ENCODE results near the gene B4GALNT4.
"Not testable (repeated sequence)": the region's sequence is repeated elsewhere in the genome, so short reads cannot be mapped to it uniquely, and the experiment has no call there.

The B4GALNT4 gene

DNA sequence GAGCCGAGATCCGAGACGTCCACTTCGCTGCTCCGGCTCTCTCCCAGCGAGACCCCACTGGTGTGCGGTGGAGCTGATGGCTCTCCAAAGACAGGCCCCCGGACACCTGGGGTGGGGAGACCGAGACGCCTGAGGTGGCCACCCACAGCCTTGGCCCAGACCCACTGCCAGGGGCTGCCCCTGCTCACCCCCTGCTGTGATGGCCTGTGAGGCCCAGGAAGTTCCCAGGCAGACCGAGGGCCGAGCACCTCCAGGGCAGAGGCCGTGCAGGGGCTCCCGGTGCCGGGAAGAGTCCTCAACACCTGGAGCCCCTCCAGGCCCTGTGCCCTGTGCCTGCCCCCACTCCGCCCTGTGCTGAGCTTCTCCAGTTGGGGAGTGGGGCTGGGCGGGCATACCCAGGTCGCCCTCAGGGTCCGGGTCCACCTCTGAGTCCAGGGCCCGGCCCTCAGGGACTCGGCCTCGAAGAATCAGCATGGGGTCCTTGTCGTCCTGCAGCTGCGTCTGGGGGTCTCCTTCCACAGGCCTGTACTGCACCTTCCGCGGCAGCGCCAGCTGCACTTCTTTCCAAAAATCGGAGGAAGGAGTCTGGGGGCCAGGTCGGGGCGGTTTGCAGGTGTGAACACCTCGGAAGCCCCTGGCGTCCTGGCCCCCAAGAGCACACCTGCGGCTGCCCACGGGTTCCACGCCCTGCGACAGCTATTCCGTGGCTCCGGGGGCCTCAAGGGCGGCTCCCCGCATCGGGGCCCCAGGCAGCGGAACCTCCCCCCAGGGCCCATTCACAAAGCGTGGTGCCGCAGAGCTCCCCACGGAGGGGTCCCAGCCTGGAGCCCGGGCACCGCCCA is 36.9 kb downstream of the B4GALNT4 start:
- DNase-seq (ENCODE audit: low read depth in 1 of 2, low spot score in 1 of 2) = no peak

DNA sequence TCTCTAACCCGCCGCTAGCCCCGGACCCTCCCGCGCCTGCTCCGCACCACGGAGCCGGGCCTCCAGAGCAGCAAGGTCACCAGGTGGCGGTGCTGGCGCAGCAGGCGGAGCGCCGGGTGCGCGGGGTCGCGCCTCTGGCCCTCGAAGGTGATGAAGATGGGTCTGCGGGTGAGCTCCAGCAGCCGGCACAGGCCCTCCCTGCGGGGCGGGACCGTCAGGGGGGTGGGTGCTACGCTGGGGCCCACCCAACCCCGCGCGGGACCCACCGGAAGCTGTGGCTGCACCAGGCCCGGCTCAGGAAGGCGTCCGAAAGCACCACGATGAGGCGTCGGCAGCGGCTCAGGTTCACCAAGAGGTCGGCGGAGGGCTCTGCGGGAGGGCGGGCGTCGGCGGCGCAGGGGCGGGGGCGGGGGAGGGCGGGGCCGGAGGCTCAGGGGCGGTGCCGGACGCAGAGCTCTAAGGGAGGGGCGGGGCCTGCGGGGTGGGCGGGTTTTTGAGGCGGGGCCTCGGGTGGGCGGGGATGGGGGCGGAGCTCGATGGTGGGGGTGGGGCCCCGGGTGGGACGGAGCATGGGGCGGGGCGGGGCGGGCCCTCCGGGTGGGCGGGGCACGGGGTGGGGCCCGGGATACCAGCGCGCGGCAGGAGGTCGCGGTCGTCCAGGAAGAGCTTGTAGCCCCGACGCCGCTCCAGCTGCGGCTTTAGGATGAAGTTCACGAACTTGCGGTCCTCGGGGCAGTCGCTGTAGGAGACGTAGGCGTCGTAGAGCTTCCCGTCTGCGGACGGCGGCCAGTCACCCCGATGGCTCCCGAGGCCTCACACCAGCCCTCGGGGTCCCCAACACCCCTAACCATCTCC is 37.7 kb downstream of the B4GALNT4 start:
- peak; percentile 69 to 87 for DNase-seq (ENCODE audit: low read depth in 1 of 2, low spot score in 1 of 2)

DNA sequence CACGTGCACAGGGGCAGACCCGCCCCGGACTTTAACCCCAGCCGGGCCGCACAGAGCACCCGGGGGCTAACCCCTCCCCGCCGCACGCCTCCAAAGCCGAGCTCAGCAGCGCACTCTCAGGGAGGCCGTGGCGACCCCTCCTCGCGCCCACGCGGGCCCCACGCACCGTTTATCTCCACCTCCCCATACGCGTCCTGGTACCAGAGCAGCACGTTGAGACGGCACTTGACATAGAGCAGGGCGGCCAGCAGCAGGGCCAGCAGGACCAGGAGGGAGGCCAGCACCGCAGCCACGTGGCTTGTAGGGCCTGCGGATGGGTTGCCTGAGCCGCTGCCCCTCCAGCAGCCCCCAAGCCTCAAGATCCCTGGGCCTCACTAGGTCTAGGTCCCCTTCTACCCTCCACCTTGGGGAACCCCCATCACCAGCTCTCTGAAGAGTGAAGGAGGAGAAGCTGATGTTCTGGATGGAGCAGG is 38.4 kb downstream of the B4GALNT4 start:
- DNase-seq (ENCODE audit: low read depth in 1 of 2, low spot score in 1 of 2) = no peak

DNA sequence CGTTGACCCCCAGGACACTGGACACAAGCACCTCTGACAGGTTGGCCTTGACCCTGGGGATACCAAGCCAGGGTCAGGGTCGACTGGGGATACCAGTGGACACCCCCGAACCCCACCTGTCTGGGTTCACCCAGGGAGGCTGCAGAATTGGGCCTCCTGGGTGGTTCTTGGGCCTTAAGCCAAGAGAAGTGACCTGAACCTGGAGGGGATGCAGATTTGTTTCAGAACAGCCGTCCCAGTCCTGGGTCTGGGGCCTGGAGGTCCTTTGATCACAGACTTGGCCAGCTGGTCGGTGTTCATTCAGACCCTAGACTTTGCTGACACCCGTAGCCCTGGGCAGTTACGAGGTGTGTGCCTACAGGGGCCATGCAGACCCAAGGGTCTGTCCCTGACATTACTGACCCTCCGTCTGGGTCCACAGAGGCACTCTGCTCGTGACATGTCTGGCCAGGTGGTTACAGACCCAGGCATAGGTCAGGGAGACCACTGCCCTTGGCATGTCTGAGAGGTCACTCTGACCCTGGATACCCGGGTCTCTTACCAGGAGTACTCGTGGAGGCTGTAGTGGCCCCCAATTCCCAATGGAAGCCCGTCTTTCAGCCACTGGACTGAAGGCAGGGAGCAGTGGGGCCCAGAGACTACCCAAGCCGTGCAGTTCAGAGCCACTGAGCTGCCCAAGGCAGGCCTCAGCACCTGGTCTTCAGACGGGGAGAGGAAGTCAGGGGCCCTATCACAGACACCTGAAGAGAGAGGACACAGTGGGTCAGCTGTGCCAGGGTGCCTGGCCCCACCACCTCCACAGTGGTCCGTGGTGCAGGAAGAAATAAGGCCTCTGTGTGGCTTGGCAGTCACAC is 39.1 kb downstream of the B4GALNT4 start:
- DNase-seq (ENCODE audit: low read depth in 1 of 2, low spot score in 1 of 2) = no peak

DNA sequence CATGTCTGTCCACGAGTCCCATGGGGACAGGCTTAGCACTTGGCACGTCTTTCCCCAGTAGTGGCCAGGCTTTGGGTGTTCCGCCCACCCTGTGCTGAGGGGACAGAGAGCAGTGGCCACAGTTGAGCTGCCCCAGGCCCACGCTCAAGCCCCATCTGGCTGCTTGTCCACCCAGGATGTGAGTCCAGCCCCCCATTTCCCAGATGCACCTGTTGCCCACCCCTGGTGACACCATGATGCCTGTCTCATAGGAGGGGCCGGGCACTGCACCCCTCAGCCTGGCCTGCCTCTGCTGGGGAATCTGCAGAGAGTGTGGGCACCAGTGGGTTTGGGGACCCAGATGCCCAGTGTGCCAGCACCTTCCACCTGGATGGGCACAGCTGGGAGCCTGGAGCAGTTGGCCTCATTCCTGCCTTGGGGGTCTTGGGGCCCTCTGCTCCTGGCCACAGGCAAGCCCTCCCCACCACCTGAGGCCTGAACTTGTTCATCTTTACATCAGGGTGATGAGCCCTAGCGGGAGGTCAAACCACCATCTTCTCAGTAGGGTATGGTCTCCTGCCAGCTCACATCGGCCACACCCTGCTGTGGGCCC is 39.8 kb downstream of the B4GALNT4 start:
- no peak for DNase-seq (ENCODE audit: low read depth in 1 of 2, low spot score in 1 of 2)

DNA sequence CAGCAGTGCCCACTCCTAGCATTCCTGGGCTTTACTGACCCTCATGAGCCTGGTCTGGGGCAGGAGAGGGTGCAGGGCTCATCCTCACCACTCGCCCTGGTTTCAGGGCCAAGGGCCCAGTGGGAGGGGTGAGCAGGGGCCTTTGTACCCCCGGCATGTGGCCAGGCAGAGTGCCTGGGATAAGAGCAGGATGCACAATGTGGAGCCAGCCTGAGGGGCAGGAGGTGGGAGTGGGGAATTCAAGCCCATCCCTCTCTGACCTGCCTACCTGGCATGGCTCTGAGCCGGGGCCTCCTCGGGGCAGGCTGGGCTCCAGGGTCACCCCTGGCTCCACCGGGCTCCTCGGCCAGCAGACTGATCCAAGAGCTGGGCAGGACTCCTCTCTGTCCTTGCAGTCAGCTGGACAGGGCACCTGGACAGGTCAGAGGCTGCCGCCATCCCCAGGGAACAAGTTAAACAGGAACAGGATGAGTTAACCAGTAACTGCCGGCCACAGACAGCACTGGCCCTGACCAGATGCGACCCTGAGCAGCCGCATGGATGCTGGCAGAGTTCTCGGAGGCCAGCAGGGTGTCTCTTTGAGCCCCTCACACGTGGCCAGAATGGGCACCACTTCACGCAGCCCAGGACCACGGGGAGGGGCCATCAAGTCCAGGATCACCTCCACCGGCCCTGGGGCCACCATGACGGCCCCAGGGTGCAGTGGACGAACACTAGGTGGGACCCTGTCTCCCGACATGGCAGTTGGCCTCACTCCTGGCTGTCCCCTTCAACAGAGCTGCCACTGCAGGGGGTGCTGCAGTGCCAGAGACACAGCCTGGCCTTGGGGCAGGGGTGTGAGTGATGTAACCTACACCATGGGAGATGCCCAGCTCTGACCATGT is 40.5 kb downstream of the B4GALNT4 start:
- DNase-seq (ENCODE audit: low read depth in 1 of 2, low spot score in 1 of 2) = no peak

DNA sequence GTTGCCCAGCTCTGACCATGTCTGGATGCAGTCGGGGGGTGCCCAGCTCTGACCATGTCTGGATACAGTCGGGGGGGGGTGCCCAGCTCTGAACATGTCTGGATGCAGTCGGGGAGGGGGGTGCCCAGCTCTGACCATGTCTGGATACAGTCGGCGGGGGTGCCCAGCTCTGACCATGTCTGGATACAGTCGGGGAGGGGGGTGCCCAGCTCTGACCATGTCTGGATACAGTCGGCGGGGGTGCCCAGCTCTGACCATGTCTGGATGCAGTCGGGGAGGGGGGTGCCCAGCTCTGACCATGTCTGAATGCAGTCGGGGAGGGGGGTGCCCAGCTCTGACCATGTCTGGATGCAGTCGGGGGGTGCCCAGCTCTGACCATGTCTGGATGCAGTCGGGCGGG is 41.4 kb downstream of the B4GALNT4 start:
- not testable (repeated sequence) for DNase-seq (ENCODE audit: low read depth in 1 of 2, low spot score in 1 of 2)

DNA sequence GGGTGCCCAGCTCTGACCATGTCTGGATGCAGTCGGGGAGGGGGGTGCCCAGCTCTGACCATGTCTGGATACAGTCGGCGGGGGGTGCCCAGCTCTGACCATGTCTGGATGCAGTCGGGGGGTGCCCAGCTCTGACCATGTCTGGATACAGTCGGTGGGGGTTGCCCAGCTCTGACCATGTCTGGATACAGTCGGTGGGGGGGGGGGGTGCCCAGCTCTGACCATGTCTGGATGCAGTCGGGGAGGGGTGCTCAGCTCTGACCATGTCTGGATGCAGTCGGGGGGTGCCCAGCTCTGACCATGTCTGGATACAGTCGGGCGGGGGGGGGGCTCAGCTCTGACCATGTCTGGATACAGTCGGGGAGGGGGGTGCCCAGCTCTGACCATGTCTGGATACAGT is 42.2 kb downstream of the B4GALNT4 start:
- not testable (repeated sequence) for DNase-seq (ENCODE audit: low read depth in 1 of 2, low spot score in 1 of 2)

DNA sequence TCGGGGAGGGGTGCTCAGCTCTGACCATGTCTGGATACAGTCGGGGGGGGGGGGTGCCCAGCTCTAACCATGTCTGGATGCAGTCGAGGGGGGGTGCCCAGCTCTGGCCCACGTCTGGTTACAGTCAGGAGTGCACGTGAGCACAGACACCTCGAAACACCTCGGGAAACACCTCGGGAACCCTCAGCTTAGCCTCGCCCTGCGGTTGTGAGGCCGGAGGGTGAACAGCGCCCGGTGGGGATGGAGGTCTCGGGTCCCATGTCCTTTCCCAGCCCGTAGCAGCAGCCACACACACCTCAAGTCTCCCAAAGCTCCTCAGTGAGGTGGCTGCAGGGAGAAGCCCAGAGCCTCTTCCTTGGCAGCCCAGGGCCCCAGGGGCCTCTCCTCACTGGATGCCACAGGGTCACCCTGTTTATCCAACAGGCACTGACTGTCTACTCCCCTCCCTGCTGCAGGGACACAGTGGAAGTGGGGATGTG is 43.4 kb downstream of the B4GALNT4 start:
- DNase-seq (ENCODE audit: low read depth in 1 of 2, low spot score in 1 of 2) = no peak

DNA sequence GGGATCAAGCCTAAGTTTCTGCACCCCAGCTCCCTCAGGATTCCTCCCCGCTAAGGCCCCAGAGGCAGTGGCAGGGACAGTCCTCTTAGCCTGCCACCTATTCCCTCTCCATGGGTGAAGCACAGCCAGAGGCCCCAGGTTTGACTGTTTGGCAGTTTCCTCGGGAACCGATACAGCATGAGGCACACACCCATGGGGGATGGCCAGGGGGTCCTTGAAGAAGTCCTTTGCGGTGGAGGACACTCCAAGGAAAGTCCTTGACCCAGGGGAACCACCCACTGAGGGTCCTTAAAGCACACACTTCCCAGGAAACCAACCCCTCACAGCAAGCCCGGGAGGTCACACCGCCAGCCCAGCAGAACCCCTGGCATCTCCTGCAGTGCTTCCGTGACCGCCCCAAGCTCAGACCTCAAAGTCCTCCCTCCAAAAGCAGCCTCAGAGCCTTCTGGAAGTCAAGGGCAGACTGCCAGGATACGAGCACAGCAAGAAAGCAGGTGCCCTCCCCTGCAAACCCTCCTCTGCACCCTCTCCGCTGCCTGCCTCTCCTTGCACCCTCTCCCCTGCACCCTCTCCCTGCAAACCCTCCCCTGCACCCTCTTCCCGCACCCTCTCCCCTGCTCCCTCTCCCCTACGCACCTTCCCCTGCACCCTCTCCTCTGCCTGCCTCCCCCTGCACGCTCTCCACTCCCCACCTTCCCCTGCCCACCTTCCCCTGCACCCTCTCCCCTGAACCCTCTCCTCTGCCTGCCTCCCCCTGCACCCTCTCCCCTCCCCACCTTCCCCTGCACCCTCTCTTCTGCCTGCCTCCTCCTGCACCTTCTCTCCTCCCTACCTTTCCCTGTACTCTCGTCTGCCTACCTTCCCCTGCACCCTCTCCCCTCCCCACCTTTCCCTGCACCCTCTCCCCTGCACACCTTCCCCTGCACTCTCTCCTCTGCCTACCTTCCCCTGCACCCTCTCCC is 44.1 kb downstream of the B4GALNT4 start:
- no peak for DNase-seq (ENCODE audit: low read depth in 1 of 2, low spot score in 1 of 2)

DNA sequence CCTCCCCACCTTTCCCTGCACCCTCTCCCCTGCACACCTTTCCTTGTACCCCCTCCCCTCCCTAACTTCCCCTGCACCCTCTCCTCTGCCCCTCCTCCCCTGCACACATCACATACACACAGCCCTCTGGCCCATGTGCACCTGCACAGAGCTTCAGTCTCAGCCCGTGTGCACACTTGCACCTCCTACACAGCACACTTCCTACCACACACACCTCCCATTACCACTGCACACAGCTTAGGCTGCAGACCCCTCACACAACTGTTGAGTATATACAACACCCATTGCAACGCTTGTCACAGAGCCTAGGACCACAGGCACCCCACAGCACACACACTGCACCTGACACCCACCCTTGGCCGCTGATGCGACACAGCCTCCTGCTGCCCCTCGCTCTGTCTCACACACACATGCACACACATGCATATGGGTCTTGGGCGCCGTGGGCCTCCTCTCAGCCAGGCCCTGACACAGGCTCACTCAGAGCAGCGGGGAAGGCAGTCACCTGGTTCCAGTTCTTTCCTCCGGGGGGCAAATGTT is 45.1 kb downstream of the B4GALNT4 start:
- no peak for DNase-seq (ENCODE audit: low read depth in 1 of 2, low spot score in 1 of 2)

DNA sequence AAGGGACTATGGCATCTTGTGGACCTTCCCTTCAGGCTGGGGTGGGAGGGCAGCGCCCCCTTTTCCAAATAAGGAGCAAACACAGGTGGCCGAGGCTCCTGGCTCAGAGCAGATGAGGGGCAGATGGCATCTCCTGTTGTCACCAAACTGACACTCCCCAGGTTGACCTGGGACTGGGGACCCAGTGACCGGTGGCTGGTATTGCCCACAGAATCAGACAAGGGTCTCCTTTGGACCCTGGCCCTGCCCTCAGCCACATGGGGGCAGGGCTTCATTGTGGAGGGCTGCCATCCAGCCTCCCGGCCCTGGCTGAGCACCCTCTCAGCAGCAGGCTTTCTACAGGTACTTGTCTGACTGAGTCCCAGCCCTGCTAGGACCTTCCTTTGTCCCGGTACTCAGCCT is 46.3 kb downstream of the B4GALNT4 start:
- no peak for DNase-seq (ENCODE audit: low read depth in 1 of 2, low spot score in 1 of 2)

DNA sequence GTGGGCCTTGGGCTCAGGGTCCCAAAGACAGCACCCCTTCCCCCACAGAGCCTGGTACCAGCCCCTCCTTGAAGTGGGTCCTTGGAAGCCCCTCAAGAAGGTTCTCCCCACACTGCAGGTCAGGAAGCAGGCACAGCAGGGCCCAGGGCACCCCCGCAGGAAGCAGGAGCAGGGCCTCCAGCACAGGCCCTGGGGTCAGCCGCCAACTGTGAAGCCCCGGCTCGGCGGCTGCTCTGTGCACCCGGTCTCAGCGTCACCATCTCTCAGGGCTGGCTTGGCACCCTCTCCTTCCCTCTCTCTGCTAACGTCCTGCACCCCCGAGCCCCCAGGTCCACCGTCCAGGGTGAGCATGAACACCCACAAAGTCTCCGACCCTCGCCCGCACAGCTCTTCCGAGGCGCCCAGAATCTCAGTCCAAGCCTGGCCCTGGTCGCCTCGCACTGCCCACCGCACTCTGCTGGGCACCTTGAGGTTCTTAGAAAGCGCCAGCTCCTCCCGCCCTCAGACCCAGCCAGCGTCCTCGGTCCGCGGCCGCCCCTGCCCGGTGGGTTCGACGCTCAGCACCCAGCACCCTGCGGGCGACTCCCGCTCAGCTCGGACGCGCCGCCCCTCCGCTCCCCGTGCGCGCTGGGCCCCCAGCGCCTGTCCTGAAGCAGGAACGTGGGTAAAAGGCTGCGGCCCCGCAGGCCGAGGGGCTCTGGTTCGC is 46.9 kb downstream of the B4GALNT4 start:
- no peak for DNase-seq (ENCODE audit: low read depth in 1 of 2, low spot score in 1 of 2)

DNA sequence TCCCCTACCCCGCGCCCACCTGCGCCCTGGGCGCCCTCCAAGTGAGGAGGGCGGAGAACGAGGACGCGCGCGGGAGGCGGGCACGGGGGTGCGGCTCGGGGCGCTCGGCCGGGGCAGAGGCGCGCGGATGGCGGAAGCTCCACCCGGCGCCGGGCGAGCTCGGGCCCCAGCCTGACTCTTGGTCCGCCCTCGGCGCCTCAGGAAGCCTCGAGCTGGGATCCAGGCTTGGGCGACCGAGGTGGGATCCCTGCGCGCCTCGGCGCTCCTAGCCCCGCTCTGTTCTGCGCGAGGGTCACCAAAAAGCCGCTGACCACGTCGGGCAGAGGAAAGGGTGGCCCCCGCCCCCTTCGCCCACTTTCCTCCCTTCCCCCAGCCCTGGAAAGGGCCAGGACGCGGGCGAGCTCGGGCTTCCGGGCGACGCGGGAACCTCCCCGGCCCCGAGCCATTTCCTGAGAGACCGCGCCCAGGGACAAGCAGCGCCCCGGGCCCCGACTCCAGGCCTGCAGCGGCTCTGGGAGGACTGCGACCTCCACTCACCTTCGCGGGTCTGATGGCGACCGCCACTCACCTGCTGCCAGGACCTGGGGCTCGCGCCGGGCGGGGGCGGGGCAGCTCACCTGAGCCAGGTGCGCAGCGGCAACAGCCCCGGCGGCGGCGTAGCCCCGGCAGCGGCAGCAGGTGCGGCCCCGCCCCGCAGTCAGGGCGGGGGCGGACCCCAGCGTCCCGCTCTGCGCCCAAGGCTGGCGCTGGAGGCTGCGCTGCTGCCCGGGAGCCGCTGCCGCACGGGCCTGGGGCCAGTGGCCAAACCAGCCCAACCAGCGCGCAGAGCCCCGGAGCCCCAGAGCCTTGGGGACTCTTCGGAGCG is 47.7 kb downstream of the B4GALNT4 start:
- DNase-seq (ENCODE audit: low read depth in 1 of 2, low spot score in 1 of 2) = no peak

DNA sequence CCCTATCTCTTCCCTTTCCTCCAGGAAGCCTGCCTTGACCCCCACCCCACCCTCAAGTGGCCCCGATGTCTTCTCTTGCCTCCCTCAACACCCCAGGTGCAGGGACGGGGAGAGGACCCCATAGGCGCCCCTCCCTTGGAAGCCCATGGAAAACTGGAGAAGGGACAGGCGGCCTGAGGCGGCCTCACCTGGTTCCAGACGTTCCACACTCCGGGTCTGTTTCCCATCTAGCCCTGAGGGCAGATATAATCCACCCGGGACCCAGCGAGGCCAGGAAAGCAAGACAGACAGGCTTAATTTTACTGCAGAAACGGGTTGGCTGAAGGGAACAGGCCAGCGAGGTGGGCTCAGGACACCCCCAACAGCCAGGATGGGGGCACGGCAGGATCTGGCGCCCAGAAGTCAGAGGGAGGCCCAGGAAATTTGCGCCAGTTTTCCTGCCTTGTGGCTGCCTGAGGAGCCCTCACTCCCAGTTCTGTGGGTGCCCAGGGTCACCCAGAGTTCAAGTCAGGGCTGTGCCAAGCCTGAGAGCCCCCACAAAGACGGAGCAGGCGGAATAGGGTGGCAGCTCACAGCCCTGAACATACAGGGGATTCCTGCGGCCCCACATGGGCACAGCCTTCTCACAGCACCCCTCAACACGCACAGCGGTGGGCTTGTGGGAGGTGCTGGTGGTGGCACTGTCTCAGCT is 48.5 kb downstream of the B4GALNT4 start:
- no peak for DNase-seq (ENCODE audit: low read depth in 1 of 2, low spot score in 1 of 2)
